Gastroesophageal sphincter (tissue), 4 donors: ENCODE results near the gene WNT3A. TPM values are rescaled to one million over a fixed set of nuclear protein-coding genes. Genes with fewer than 3 reads are reported as not detected.
"Not testable (repeated sequence)": the region's sequence is repeated elsewhere in the genome, so short reads cannot be mapped to it uniquely, and the experiment has no call there.

Source experiments
- ATAC-seq: fragments of 150-250 bp; one replicate; pipeline ENCODE4 v1.9.1; 2016; ENCODE audit warnings: mild to moderate bottlenecking, moderate library complexity
- H3K27ac ChIP-seq, 4 donors: fragments of 200-600 bp; sonication (generic) in 3 of 4; 1 replicate in 3 of 4; 2 replicates in 1 of 4; pipeline ENCODE4 v1.5.1; 2016 to 2019
- H3K27me3 ChIP-seq: fragments of 200-600 bp; sonication (generic); one replicate; pipeline ENCODE4 v1.5.1; 2019
- H3K36me3 ChIP-seq, 2 donors: fragments of 200-600 bp; sonication (generic); one replicate each; pipeline ENCODE4 v1.5.1; 2019; ENCODE audit warnings: control low read depth in 1 of 2
- H3K4me1 ChIP-seq, 3 donors: fragments of 200-600 bp; sonication (generic); 1 replicate in 2 of 3; 2 replicates in 1 of 3; pipeline ENCODE4 v1.5.1; 2016 to 2019; ENCODE audit warnings: control low read depth in 2 of 3
- H3K4me3 ChIP-seq, 2 donors: fragments of 200-600 bp; sonication (generic); one replicate each; pipeline ENCODE4 v1.5.1; 2019; ENCODE audit warnings: mild to moderate bottlenecking in 1 of 2, moderate library complexity in 1 of 2
- H3K9me3 ChIP-seq, 3 donors: fragments of 200-600 bp; sonication (generic); one replicate each; pipeline ENCODE4 v1.5.1; 2017 to 2019; ENCODE audit warnings: control low read depth in 2 of 3
- CTCF ChIP-seq, 4 experiments: fragments of 200-600 bp in 2 of 4; fragments of 450-650 bp in 2 of 4; sonication (generic) in 1 of 4; IDR thresholded peaks; one replicate each; pipeline ENCODE4 v1.5.1; 2017 to 2019; ENCODE audit warnings: antibody characterized with exemption in 4 of 4, mild to moderate bottlenecking in 2 of 4, moderate library complexity in 2 of 4
- EP300 ChIP-seq: sonication (generic); formaldehyde crosslinking; IDR thresholded peaks from one replicate; pipeline ENCODE4 v1.6.1; 2017; ENCODE audit warnings: antibody characterized with exemption, mild to moderate bottlenecking
- POLR2A ChIP-seq, 2 donors: fragments of 450-650 bp; IDR thresholded peaks; one replicate each; pipeline ENCODE4 v1.6.1; 2017; ENCODE audit warnings: antibody characterized with exemption in 2 of 2, mild to moderate bottlenecking in 2 of 2, moderate library complexity in 1 of 2
- POLR2AphosphoS5 ChIP-seq: sonication (generic); formaldehyde crosslinking; IDR thresholded peaks from one replicate; pipeline ENCODE4 v1.6.1; 2017; ENCODE audit warnings: antibody characterized with exemption
- WGBS, 2 donors: methylation state at CpG; one replicate each; pipeline ENCODE4 v1.1.5; 2018; ENCODE audit warnings: low coverage in 1 of 2; 5-methylcytosine and 5-hydroxymethylcytosine counted together
- total RNA-seq, 4 donors: library from RNA; depleted of rRNA; stranded (reverse); fragments of >200 nt; gene quantifications; one replicate each; pipeline ENCODE4 v1.1.0, GENCODE V29; 2016

WNT3A gene
- total RNA-seq, 4 donors from 2014 or later, result not detected

- H3K36me3 ChIP-seq, H3K27ac ChIP-seq, H3K27me3 ChIP-seq, H3K4me1 ChIP-seq, ATAC-seq, H3K4me3 ChIP-seq, H3K9me3 ChIP-seq: not testable (repeated sequence)
- WGBS, 2 donors, result 100% methylated on average over 1 of the region's 17 CpGs; no CpG with 5 or more reads in 1 of the 2 donors
Observed at GRCh38 chr1:227971216-227971615, 35.6 kb upstream of the WNT3A start.

- not testable (repeated sequence) for ATAC-seq, H3K27ac ChIP-seq, H3K4me3 ChIP-seq, H3K4me1 ChIP-seq, H3K36me3 ChIP-seq, H3K9me3 ChIP-seq, H3K27me3 ChIP-seq
- 53 to 93% methylated on average over 3 of the region's 27 CpGs for WGBS, 2 donors
Observed at GRCh38 chr1:227971643-227972282, 35.0 kb upstream of the WNT3A start.

- not testable (repeated sequence) for ATAC-seq, H3K4me1 ChIP-seq, H3K36me3 ChIP-seq, H3K27me3 ChIP-seq, H3K4me3 ChIP-seq, H3K9me3 ChIP-seq, H3K27ac ChIP-seq
- no CpG with 5 or more reads among the region's 19 CpGs for WGBS, 2 donors
Observed at GRCh38 chr1:227972283-227972679, 34.5 kb upstream of the WNT3A start.

GRCh38 chr1:227972843-227973374 lies 33.9 kb upstream of the WNT3A start:
- H3K9me3 ChIP-seq, H3K27ac ChIP-seq, H3K4me1 ChIP-seq, H3K36me3 ChIP-seq, ATAC-seq, H3K4me3 ChIP-seq, H3K27me3 ChIP-seq: not testable (repeated sequence)
- WGBS, 2 donors, result 90% methylated on average over 2 of the region's 22 CpGs; no CpG with 5 or more reads in 1 of the 2 donors

GRCh38 chr1:227973724-227974288 lies 33.0 kb upstream of the WNT3A start:
- not testable (repeated sequence) for H3K4me3 ChIP-seq, H3K9me3 ChIP-seq, H3K36me3 ChIP-seq, H3K27me3 ChIP-seq, H3K4me1 ChIP-seq, ATAC-seq, H3K27ac ChIP-seq
- WGBS, 2 donors, result 89 to 90% methylated on average over 2 to 7 of the region's 32 CpGs

GRCh38 chr1:227975583-227976283 lies 31.1 kb upstream of the WNT3A start:
- H3K36me3 ChIP-seq, ATAC-seq, H3K9me3 ChIP-seq, H3K4me1 ChIP-seq, H3K27me3 ChIP-seq, H3K4me3 ChIP-seq, H3K27ac ChIP-seq: not testable (repeated sequence)
- WGBS, 2 donors, result 92% methylated on average over 5 of the region's 21 CpGs; no CpG with 5 or more reads in 1 of the 2 donors

GRCh38 chr1:227987181-227987580 lies 19.6 kb upstream of the WNT3A start:
- no peak for ATAC-seq
- Histone ChIP-seq H3K4me3 (no peak overlapping the region), H3K9me3 (peaks cover 0 to 20% (median 0%) of the 10 kb centered on the region in 3 donors), H3K4me1 (no peaks in the 10 kb centered on the region), H3K27me3 (peaks cover 30% of the 10 kb centered on the region), H3K27ac (no peak overlapping the region), H3K36me3 (no peaks in the 10 kb centered on the region)
- WGBS, 2 donors, result 91 to 94% methylated on average over 2 of the region's 2 CpGs
- no peak for TF ChIP-seq EP300
- no peak for TF ChIP-seq POLR2AphosphoS5
- no peak for TF ChIP-seq CTCF (IDR thresholded peaks at IDR 0.05)
- no peak for TF ChIP-seq POLR2A (IDR thresholded peaks at IDR 0.05)

GRCh38 chr1:227994632-227995300 lies 12.0 kb upstream of the WNT3A start:
- Histone ChIP-seq H3K27ac (no peak overlapping the region), H3K4me3 (no peak overlapping the region), H3K27me3 (peaks cover 36% of the 10 kb centered on the region), H3K36me3 (no peaks in the 10 kb centered on the region), H3K4me1 (no peaks in the 10 kb centered on the region), H3K9me3 (peaks cover 0 to 51% (median 0%) of the 10 kb centered on the region in 3 donors)
- WGBS, 2 donors, result 47 to 54% methylated on average over 3 of the region's 7 CpGs
- TF ChIP-seq POLR2A (IDR thresholded peaks at IDR 0.05) (no peak), EP300 (no peak), POLR2AphosphoS5 (no peak), CTCF (IDR thresholded peaks at IDR 0.05) (no peak)
- no peak for ATAC-seq
